Measurements from ENCODE around the gene TYW3. TPM values are rescaled to one million over a fixed set of nuclear protein-coding genes. Genes with fewer than 3 reads are reported as not detected.

TYW3 gene
- total and polyA plus RNA-seq, 2 of the 4 experiments (the other 2 are of a cell fraction): 9.3 to 16.5 TPM

GRCh38 chr1:74693473-74693872 is 39.5 kb upstream of the TYW3 start:
- Histone ChIP-seq H2BK20ac (ENCODE audit: low read depth, low read length) (no peak overlapping the region), H2BK5ac (ENCODE audit: low read depth, low read length, poor library complexity, severe bottlenecking) (no peak overlapping the region), H3K4me1 (ENCODE audit: control insufficient read depth, insufficient read depth, low read length) (no peaks in the 10 kb centered on the region), H2BK120ac (ENCODE audit: low read depth, low read length) (no peak overlapping the region), H3K9me1 (ENCODE audit: insufficient read depth, low read length) (no peaks in the 10 kb centered on the region), H3K4me2 (ENCODE audit: low read depth, low read length) (no peak overlapping the region), H3K4ac (ENCODE audit: low read depth, low read length) (no peak overlapping the region), H3K9ac (ENCODE audit: low read depth, low read length) (no peak overlapping the region), H3K4me3 (ENCODE audit: insufficient read depth, low read depth, low read length) (no peak overlapping the region), H3K27ac (ENCODE audit: insufficient read depth, low read length) (no peak overlapping the region), H4K5ac (ENCODE audit: low read depth, low read length) (no peak overlapping the region), H3K27me3 (ENCODE audit: control insufficient read depth, insufficient read depth, low read length) (no peaks in the 10 kb centered on the region), H4K20me1 (ENCODE audit: insufficient read depth, low read length) (no peaks in the 10 kb centered on the region), H4K8ac (ENCODE audit: low read depth in 2 of 2, low read length in 2 of 2) (no peak overlapping the region), H4K91ac (ENCODE audit: insufficient read depth, low read depth, low read length) (no peak overlapping the region), H3K14ac (replicated peaks; ENCODE audit: low read depth, low read length) (no peak overlapping the region), H2AK5ac (ENCODE audit: low read depth, low read length) (no peak overlapping the region), H3K79me1 (ENCODE audit: low read depth in 1 of 2, low read length in 2 of 2) (no peaks in the 10 kb centered on the region), H2AFZ (replicated peaks; ENCODE audit: low read length, poor library complexity) (no peak overlapping the region), H3K9me3 (ENCODE audit: control insufficient read depth, insufficient read depth, low read length) (no peaks in the 10 kb centered on the region), H3K23ac (ENCODE audit: low read depth, low read length) (no peak overlapping the region), H2BK15ac (ENCODE audit: low read depth, low read length) (no peak overlapping the region), H3K18ac (ENCODE audit: low read depth, low read length) (no peak overlapping the region), H2AK9ac (replicated peaks; ENCODE audit: low read depth, low read length, poor library complexity) (no peak overlapping the region), H3K56ac (ENCODE audit: extremely low read depth, insufficient read depth, low read length) (no peak overlapping the region), H3K36me3 (ENCODE audit: control insufficient read depth, insufficient read depth, low read length) (no peaks in the 10 kb centered on the region)
- no TSS peak for BruUV-seq (replicated peaks)
- CTCF ChIA-PET: interaction anchor here (0.7 kb wide), 1 partner anchor 182 kb away, joined by 3 read pairs; no protein-coding TSS in a partner anchor
- WGBS, 2 experiments (ENCODE audit: extremely low coverage in 2 of 2, insufficient read length in 1 of 2): no CpG with 5 or more reads among the region's 2 CpGs
- intact Hi-C loops (cut with micrococcal nuclease): loop anchor here (10.0 kb wide), 1 partner anchor 189 kb away; no protein-coding TSS in a partner anchor
- peak; percentile 9 for DNase-seq
- TF ChIP-seq USF2 (IDR thresholded peaks at IDR 0.05; ENCODE audit: low read depth, low read length): no peak
- TF ChIP-seq MAFK (IDR thresholded peaks at IDR 0.05; ENCODE audit: low read depth, low read length): no peak
- TF ChIP-seq MAZ (IDR thresholded peaks at IDR 0.05; ENCODE audit: borderline replicate concordance, low read depth, low read length): no peak
- TF ChIP-seq POLR2A (IDR thresholded peaks at IDR 0.05; ENCODE audit: low read depth, low read length): no peak
- no peak for TF ChIP-seq CHD1 (IDR thresholded peaks at IDR 0.05; ENCODE audit: low read depth, low read length)
- POLR2A ChIA-PET (ENCODE audit: unreplicated experiment): no interaction called here
- dilution Hi-C loops (cut with HindIII; ENCODE audit: low sequenced_read_pairs, unreplicated experiment): no loop called here
- ATAC-seq (ENCODE audit: low read depth): no peak
- in situ Hi-C loops (cut with MboI; ENCODE audit: low sequenced_read_pairs): no loop called here

Data from IMR-90 (cell line).